Measurements from ENCODE around the gene RFTN1. TPM values are rescaled to one million over a fixed set of nuclear protein-coding genes. Genes with fewer than 3 reads are reported as not detected.
A peak's percentile ranks its signal among the peaks of the same experiment; 100 is the strongest.

The RFTN1 gene
- total RNA-seq, 1 donor from 2014 or later = 0.92 TPM

GRCh38 chr3:16480861-16481545 lies 32.5 kb downstream of the RFTN1 start:
- Histone ChIP-seq H2AFZ (replicated peaks) (no peak overlapping the region), H3K9me3 (ENCODE audit: low read depth) (no peaks in the 10 kb centered on the region), H3K27me3 (no peaks in the 10 kb centered on the region), H3K27ac (no peak overlapping the region), H3F3A (ENCODE audit: low read depth) (no peaks in the 10 kb centered on the region), H3K79me2 (ENCODE audit: low read depth) (no peaks in the 10 kb centered on the region), H3K4me2 (no peak overlapping the region), H3K4me1 (peaks cover 21% of the 10 kb centered on the region), H3K4me3 (no peak overlapping the region), H3K36me3 (no peaks in the 10 kb centered on the region), H3K9ac (no peak overlapping the region), H4K20me1 (ENCODE audit: low read depth) (no peaks in the 10 kb centered on the region)
- no peaks in the 10 kb centered on the region for H3K9me3 Mint-ChIP-seq
- H3K4me1 Mint-ChIP-seq = peaks cover 17% of the 10 kb centered on the region
- peak; percentile 26 for DNase-seq (ENCODE audit: low spot score)
- TF ChIP-seq EZH2 (IDR thresholded peaks at IDR 0.05) (no peak), CTCF (IDR thresholded peaks at IDR 0.05) (no peak), EZH2phosphoT487 (IDR thresholded peaks at IDR 0.05) (no peak)
- no peak overlapping the region for H3K27ac Mint-ChIP-seq
- no peak overlapping the region for H3K4me3 Mint-ChIP-seq
- H3K36me3 Mint-ChIP-seq = no peaks in the 10 kb centered on the region
- H3K27me3 Mint-ChIP-seq (ENCODE audit: insufficient read depth, low read depth) = peaks cover 3% of the 10 kb centered on the region

GRCh38 chr3:16478516-16478915 lies 35.0 kb downstream of the RFTN1 start:
- Mint-ChIP-seq H3K4me1 (peaks cover 17% of the 10 kb centered on the region), H3K27me3 (ENCODE audit: insufficient read depth, low read depth) (peaks cover 3% of the 10 kb centered on the region), H3K4me3 (no peak overlapping the region), H3K27ac (no peak overlapping the region), H3K36me3 (no peaks in the 10 kb centered on the region), H3K9me3 (peaks cover 4% of the 10 kb centered on the region)
- Histone ChIP-seq H3K27me3 (no peaks in the 10 kb centered on the region), H3K79me2 (ENCODE audit: low read depth) (no peaks in the 10 kb centered on the region), H3K9ac (no peak overlapping the region), H2AFZ (replicated peaks) (no peak overlapping the region), H3K27ac (no peak overlapping the region), H3K36me3 (no peaks in the 10 kb centered on the region), H3F3A (ENCODE audit: low read depth) (no peaks in the 10 kb centered on the region), H4K20me1 (ENCODE audit: low read depth) (no peaks in the 10 kb centered on the region), H3K9me3 (ENCODE audit: low read depth) (no peaks in the 10 kb centered on the region), H3K4me3 (no peak overlapping the region), H3K4me2 (no peak overlapping the region), H3K4me1 (peaks cover 21% of the 10 kb centered on the region)
- no peak for TF ChIP-seq CTCF (IDR thresholded peaks at IDR 0.05)
- TF ChIP-seq EZH2phosphoT487 (IDR thresholded peaks at IDR 0.05) = no peak
- no peak for TF ChIP-seq EZH2 (IDR thresholded peaks at IDR 0.05)
- no peak for DNase-seq (ENCODE audit: low spot score)

DNA sequence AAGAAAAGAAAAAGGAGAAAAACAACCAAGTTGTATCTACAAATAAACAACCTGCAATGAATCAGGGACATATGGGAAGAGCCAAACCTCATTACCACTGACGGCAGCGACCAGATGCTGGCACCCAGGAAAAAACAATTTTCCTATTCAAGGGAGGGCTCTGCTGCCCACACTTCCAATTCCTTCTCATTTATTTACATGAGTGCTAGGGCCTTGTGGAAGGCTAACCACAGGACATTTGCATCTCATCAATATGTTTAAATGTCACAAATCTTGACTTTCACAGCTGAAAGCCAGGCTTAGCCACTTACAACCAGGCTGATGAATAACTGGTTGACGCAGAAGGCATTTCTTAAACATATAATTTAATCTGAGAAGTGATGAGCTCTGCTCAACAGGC lies 36.0 kb downstream of the RFTN1 start:
- peaks cover 3% of the 10 kb centered on the region for H3K27me3 Mint-ChIP-seq (ENCODE audit: insufficient read depth, low read depth)
- H3K36me3 Mint-ChIP-seq = no peaks in the 10 kb centered on the region
- H2AFZ ChIP-seq (replicated peaks) = no peak overlapping the region
- no peaks in the 10 kb centered on the region for H3F3A ChIP-seq (ENCODE audit: low read depth)
- peaks cover 16% of the 10 kb centered on the region for H3K4me1 Mint-ChIP-seq
- H3K4me1 ChIP-seq = peaks cover 14% of the 10 kb centered on the region
- no peaks in the 10 kb centered on the region for H4K20me1 ChIP-seq (ENCODE audit: low read depth)
- H3K4me3 Mint-ChIP-seq = no peak overlapping the region
- H3K79me2 ChIP-seq (ENCODE audit: low read depth) = no peaks in the 10 kb centered on the region
- H3K27ac Mint-ChIP-seq = no peak overlapping the region
- no peaks in the 10 kb centered on the region for H3K9me3 ChIP-seq (ENCODE audit: low read depth)
- H3K9ac ChIP-seq = no peak overlapping the region
- H3K9me3 Mint-ChIP-seq = peaks cover 4% of the 10 kb centered on the region
- H3K27ac ChIP-seq = no peak overlapping the region
- H3K27me3 ChIP-seq = no peaks in the 10 kb centered on the region
- DNase-seq (ENCODE audit: low spot score) = no peak
- no peak for TF ChIP-seq CTCF (IDR thresholded peaks at IDR 0.05)
- no peak for TF ChIP-seq EZH2 (IDR thresholded peaks at IDR 0.05)
- no peak for TF ChIP-seq EZH2phosphoT487 (IDR thresholded peaks at IDR 0.05)
- no peak overlapping the region for H3K4me2 ChIP-seq
- H3K36me3 ChIP-seq = no peaks in the 10 kb centered on the region
- H3K4me3 ChIP-seq = no peak overlapping the region
